HG02759 (cell line): Measurements from ENCODE around the gene SIRT7.

ENCODE experiments used
- ATAC-seq: cut with Tn5 transposase; IDR thresholded peaks from one replicate; pipeline ENCODE4 v1.9.1; 2021; ENCODE audit warnings: mild to moderate bottlenecking, moderate library complexity; ENCODE audit not compliant: unreplicated experiment

The SIRT7 gene

DNA sequence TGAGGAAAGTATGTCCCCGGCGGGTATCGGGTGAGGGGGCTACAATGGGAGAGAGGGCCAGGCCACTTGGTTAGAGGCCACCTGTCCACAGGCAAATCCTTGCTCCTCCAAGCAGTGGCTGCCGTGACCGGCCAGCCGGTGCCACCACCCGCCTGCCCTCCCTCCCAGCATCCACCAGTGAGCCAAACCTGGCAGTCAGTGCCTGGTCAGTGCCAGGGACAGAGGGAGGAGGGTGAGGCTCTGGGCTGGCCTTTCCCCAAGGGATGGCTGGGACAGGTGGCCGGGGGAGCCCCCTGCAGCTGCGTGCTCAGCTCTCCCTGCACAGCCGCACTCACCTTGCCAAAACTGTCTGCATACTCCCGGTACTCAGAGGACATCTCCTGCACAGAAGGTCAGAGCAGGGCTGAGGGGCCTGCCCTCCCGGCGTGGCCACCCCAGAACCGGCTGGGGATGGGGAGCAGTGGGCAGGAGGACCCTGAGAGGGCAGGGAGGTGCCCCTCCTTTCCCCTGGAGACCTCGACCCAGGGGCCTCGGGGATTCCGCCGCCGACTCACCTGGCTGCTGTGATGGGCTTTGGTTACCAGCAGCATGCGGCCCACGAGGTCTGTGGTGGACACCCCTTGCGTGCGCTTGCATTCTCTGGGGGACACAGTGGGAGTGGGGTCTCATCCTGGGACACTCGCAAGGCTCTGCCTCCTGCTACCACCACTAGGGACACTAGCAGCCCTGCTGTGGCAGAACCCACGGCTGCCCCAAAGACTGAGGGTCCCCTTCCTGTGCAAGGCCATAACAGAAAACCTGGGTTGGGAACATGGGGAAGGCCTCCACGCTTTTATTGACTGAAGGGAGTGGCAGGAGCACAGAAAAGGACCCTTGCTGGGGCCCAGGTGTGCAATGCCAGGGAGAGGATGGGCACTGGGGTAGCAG is 10.5 kb downstream of the SIRT7 start:
- no peak for ATAC-seq

DNA sequence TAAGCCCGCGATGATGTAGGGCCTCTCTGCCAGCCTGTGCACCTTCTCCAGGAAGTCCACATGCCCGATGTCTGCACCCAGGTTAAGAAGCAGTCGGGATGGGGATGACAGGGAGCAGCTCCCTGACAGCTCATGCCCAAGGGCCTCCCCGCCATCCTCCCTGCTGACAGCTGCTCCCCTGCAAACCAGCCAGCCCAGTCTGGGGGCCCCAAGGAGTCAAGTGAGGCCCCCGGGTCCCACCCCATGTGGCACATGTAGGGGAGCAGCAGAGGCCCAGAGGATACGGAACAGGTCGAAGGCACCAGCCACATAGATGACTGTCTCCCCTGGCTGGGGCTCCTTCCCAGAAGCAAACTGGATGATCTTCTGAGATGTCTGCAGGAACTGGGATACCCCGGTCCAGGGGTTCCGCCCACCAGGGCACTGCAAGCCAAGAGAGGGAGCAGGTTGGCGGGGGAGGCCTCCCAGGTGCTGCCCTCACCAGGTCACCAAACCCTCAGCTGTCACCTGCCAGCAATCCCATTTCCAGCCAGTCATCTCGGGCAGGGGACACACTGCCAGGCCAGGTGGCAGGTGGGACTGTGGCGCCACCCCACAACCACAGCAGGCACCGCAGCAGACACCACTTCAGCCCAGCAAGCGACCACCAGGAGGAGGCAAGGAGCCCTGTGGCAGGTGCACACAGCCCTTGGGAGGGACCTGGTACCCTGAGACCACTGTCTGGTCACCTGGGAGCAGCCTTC is 11.3 kb downstream of the SIRT7 start:
- no peak for ATAC-seq

DNA sequence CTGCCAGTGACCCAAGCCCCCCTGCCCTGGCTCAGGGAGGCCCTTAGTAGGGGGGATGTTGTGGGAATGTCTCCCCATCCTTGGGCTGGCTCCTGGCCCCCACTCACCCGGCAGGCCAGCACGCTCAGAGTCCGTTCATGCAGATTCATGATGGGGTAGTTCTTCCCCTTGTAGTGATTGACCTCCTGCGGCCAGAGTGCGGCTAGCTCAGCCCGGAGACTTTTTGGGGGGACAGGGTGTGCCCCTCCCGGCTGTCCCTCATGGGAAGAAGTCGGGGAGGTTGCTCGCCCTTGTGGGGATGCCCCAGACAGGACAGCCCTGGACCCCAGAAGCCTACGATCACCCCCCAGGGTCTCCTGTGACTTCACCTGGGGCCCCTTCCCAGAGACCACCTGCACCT is 12.0 kb downstream of the SIRT7 start:
- ATAC-seq: no peak

DNA sequence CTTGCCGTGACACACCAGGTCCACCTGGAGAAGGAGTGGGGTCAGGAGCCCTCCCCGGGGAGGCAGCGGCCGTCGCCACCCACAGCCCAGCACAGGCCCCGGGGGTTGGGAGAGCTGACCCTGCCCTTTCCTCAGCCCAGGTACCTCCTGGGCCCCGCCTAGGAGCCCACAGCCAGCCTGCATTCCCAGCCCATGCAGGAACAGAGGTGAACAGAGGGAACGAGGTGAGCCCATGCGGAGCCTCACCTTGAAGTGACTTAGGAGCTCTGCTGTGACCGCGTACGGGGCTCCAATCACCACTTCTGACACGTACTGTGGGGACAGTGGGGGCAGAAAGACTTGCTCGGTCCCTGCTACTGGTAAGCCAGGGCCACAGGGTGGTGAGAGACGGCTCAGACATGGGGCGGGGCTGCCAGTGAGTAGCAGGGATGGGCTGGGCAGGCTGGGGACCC is 12.5 kb downstream of the SIRT7 start:
- ATAC-seq: no peak

DNA sequence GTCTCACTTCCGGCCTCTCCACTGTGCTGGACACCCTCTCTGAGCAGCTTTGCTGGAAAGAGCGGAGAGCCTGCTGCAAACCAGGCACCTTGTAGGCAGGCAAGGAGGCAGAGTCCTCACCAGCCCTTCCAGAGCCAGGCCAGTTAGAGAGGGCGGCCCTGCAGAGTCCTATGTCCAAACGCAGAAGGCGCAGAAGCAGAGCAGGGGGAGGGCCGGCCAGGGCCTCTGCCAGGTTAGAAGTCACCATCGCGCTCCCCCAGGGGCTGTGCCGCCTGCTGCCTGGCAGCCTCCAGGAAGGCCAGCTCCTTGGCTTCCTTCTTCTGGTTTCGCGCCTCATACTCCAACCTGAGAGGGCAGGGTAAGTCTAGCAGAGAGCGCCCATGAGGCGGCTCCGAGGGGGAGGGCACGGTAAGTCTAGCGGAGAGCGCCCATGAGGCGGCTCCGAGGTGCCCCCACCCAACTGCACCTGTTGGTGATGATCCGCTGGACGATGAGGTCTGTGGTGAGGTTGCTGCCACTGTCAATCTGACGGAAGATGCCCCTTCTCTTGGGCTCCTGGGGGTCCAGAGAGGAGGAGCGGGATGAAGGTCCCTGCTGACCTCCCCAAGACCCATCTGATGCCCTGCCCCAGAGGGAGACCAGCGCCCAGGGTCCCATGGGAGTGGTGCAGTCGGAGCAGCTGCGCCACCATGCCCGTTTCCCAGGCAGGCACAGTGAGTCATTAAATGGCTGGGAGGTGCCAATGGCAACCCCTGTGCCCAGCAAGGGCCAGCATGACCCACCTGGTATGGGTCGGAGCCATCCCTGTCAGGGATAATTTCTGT is 13.2 kb downstream of the SIRT7 start:
- ATAC-seq: no peak

DNA sequence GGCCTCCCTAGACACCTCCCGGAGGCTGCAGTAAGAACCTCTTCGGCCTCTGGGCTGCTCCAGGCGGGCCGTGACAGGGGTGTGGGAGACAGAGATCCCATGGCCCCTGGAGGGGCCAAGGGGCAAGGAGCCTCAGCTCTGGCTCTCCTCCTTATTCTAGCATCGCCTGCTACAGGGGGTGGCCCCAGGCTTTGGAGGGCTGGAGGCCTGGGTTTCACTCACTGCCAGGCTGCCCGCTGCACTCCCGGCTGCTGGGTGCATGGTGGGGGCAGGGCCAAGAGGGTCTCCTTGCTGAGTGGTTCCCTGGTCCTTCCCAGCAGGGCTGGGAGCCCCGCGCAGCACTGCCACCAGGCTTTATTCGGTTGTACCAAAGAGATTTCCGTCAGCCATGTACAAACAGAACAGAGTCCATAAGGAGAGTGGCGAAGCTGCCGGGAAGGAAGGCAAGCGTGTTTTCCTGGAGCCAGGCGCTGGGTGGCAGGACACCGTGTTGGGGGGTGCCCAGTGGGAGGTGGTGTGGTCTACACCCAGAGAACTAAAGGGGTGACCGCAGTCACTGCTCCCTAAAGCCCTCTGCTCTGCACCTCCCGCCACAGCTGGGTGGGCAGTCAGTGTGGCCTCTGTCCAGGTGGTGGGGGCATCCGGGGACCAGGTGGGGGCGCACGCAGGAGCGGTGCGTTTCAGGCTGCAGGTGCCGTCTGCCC is 13.9 kb downstream of the SIRT7 start:
- ATAC-seq: no peak

DNA sequence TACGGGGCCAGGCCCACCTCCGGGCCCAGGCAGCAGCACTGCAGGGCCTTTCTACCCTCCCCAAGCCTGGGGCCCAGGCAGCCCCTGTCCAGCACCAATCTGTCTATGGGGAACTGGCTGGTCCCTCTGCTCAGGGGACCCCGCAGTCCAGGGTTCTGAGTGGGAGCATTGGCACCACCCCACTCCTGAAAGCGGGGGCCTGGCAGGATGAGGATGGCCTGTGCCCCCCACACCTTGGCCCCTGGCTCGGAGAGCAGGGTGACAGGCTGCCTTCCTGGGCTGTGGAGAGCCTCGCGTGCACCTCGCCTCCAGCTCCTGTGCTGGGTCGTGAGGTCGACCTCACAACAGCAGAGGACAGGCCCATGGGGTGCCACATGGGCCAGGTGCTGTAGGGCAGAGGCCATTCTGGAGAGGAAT is 14.6 kb downstream of the SIRT7 start:
- no peak for ATAC-seq

DNA sequence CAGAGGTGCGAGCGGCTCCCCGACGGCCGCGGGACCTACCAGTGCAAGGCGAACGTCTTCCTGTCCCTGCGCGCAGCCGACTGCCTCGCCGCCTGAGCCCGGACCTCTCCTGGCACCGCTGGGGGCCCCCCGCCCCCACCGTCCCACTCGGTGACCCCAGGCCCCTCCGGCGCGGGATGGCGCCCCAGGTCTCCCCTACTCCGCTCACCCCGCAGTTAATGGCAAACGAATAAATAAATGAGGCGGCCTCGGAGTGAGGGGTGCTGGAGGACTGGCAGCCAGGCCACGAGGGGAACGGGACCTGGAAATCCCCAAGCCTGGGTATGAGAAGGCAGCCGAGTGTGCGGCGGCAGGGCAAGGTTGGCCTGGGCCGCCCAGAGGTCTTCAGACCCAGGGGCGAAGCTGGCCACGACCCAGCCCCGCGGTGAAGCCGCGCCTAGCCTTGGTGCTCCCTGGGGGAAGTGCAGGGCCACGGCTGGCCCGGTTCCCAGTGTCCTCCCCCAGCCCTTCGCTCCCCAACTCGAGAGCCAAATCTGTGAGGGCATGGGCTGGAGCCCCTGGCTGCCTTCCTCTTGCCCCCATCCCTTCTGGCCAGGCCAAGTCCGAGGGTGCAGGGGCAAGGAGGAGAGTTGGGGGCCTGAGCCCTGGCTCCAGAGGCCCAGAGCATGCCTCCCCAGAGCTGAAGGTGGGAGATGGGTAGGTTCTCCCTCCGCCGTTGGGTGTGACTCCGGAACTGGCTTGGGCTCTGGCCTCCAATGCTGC is 15.1 kb downstream of the SIRT7 start:
- ATAC-seq: no peak

DNA sequence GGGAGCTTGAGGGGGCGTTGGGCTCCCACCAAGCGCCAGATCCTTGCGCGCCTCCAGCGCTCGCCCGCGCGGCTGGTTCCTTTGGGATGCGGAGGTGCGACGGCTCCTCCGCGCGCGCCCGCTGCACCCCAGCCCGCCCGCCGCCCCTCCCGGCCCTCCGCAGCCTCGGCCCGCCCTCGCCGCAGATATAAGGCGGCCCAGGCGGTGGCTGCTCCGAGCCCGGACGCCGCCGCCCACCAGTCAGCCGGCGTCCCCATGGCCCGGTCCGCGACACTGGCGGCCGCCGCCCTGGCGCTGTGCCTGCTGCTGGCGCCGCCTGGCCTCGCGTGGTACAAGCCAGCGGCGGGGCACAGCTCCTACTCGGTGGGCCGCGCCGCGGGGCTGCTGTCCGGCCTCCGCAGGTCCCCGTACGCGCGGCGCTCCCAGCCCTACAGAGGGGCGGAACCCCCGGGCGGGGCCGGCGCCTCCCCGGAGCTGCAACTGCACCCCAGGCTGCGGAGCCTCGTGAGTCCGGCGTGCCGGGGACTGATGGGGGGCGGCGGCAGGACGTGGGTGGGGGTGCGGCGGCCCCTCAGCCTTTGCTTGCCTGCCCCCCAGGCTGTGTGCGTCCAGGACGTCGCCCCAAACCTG is 15.8 kb downstream of the SIRT7 start, which contains the start of gene NPB:
Gene NPB (plus strand): TSS at position 216 of the 630 bp plus-strand sequence. CDS start 40 bp downstream, at position 256.
- ATAC-seq: no peak

DNA sequence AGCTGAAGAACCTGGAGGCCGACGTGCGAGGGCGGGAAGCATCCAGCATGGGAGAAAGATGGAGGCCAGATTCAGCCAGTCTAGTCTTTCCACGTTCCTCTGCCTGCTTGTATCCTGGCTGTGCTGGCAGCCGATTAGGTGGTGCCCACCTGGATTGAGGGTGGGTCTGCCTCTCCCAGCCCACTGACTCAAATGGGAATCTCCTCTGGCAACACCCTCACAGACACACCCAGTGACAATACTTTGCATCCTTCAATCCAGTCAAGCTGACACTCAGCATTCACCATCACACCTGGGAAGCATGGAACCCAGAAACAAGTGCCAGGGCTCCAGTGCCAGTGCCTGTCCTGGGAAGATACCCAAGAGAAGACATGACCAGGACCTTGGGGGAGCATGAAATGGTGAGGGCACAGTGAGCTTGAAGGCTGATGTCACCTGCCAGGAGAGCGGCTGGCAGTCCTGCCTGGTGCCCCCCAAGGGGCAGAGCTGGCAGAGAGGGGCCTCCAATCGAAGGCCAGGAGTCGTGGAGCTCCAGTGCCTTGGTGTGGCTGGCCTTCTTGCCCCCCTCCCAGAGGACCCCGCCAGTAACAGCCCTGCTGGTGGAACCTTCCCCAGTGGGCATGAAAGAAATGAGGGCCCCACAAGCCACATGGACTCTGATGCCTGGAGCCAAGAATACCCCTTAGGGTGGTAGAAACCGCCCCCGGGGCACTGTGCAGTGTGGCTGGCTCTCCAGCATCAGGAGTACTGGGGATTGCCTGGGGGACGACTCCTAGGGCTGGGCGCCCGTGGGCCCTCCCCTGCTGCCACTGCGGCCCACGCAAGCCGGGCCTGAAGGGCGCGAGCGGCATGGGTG is 16.6 kb downstream of the SIRT7 start:
- no peak for ATAC-seq

DNA sequence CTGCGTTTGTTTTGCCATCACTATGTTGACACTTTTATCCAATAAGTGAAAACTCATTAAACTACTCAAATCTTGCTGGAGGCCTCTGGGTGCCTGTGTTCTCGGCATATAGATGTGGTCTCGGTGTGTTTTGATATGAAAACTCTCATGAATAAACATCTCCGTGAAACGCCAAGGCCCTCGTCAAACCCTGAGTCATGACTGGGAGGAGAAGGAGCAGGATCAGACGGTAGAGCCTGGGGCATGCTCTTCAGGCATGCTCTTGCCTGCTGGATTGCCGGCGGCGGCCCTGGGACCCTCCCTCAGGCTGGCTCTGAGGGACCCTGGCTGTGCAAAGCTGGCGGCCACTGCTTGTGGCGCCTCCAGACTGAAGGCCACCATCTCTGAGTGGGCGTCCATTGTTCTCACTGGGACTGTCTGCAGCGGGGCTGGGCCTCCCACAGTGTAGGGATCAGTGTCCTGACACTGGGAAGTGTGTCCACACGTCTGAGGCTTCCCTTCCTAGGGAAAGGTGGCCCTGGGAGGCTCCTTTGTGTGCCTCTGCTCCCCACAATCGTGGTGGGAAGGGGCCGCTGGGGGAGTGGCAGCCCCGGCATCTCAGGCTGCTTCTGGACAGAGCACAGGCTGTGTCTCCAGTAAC is 17.7 kb downstream of the SIRT7 start:
- no peak for ATAC-seq

DNA sequence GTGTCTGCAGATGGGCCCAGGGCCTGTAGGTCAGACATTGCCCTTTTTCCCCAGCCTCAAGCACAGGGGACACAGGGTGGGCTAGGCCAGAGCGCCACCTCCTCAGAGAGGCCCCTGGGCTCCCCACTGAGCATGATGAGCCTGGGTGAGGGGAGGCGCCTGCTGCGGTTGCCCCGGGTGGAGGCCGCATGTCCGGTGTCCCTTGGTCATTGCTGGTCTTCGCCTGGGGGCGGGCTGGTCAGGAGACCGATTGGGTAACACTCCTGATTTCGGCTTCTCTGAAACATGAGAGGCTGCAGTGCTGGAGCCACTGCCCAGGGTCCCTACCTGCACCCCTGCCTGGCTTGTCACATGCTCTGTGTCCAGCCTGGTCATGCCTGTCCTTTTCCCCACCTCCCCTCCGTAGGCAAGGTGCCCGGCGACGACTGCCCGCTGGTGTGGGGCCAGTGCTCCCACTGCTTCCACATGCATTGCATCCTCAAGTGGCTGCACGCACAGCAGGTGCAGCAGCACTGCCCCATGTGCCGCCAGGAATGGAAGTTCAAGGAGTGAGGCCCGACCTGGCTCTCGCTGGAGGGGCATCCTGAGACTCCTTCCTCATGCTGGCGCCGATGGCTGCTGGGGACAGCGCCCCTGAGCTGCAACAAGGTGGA is 18.3 kb downstream of the SIRT7 start:
- ATAC-seq: no peak

DNA sequence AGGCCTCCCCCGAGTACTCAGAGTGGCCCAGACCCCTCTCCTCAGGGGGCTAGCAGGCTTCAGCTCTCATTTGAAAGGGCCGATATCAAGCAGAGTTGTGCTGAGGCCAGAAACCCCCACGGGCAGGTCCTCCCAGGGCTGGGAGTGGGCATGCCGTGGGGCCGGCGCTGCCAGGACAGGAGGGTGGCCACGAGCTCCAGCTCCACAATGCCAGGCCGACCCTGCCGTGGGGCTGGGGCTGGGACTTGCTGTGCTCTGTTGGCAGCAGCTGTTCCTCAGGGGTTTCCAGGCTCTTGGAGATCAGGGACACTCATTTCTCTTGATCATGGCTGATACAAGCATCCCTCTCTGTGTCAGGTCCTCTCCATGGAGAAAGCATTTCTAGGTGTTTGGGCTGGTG is 19.1 kb downstream of the SIRT7 start:
- ATAC-seq: no peak

DNA sequence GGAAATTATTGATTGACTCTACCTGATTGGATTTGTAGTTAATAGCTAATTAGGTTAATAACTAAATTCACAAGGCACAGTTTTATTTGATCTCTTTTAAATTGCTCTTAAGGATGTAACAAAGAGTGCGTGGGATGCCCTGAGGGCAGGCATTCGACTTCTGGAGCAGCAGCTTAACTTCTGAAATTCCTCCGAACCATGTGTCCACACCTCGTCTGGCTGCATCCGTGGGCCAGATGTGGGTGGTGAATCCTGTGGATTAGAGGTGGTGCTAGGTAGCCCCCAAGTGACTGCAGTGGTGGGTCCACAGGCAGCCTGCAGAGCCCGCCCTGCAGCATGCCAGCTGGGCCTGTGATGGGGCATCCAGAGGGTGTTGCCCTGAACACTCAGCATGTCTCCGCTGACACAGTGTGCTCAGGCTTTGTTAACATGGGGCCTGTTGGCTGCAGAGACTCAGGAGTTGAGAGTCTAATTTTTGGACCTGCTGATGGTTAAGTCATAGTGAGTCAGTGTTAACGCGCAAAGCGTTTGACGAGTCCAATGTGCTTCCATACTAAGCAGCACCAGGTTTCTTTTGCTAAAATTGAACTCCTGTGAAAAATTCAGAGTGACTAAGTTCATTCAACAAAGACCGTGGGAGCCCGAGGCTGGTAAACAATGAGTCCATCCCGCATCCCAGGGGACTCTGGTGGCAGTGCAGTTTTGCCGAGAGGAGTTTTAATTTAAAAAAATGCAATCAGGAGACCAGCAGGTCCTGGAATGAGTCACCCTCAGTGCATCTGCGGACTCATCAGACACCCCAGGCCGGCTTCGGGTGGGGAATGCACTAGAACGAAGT is 19.7 kb downstream of the SIRT7 start:
- no peak for ATAC-seq

DNA sequence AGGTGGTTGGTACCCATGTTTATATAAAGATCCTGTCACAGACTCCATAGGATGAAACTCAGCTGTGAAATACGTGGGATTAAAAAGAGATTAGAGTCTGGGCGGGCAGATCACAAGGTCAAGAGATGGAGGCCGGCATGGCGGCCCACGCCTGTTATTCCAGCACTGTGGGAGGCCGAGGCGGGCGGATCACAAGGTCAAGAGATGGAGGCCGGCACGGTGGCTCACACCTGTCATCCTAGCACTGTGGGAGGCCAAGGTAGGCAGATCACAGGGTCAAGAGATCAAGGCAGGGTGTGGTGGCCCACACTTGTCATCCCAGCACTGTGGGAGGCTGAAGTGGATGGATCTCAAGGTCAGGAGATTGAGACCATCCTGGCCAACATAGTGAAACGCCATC is 22.6 kb downstream of the SIRT7 start:
- no peak for ATAC-seq

DNA sequence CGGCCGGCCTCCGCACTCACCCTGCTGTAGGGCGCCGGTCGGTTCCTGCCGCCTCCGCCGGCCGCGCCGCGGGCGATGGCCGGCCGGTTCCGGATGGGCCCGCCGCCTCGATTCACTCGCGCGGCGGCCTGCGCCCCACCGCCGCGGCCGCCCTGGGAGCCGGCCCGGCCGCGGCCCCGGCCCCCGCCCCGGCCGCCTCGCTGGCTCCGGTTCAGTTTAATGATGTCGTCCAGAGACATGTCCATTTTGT is 26.7 kb downstream of the SIRT7 start:
- no peak for ATAC-seq
